Esophagus muscularis mucosa (tissue), 4 donors: Measurements from ENCODE around the gene BET1. TPM values are rescaled to one million over a fixed set of nuclear protein-coding genes. Genes with fewer than 3 reads are reported as not detected.

Experiments used
- DNase-seq: peaks from one replicate; pipeline ENCODE4 v3.0.0-alpha.2; 2017; ENCODE audit errors: extremely low spot score
- H3K27ac ChIP-seq, 4 donors: fragments of 200-600 bp; sonication (generic); replicated peaks in 1 of 4; 1 replicate in 3 of 4; 2 replicates in 1 of 4; pipeline ENCODE4 v1.5.1; 2016 to 2019; ENCODE audit warnings: mild to moderate bottlenecking in 1 of 4
- H3K27me3 ChIP-seq, 4 donors: fragments of 200-600 bp; sonication (generic); one replicate each; pipeline versions ENCODE4 v1.5.1 to v1.6.0; 2016 to 2019
- H3K36me3 ChIP-seq, 4 donors: fragments of 200-600 bp; sonication (generic); one replicate each; pipeline ENCODE4 v1.5.1; 2016 to 2019
- H3K4me1 ChIP-seq, 4 donors: fragments of 200-600 bp; sonication (generic); one replicate each; pipeline ENCODE4 v1.5.1; 2016 to 2019
- H3K4me3 ChIP-seq, 4 donors: fragments of 200-600 bp; sonication (generic); 1 replicate in 2 of 4; 2 replicates in 2 of 4; pipeline ENCODE4 v1.5.1; 2016 to 2019; ENCODE audit warnings: mild to moderate bottlenecking in 4 of 4, moderate library complexity in 1 of 4
- H3K9me3 ChIP-seq, 4 donors: fragments of 200-600 bp; sonication (generic); 1 replicate in 3 of 4; 2 replicates in 1 of 4; pipeline ENCODE4 v1.5.1; 2016 to 2019
- EP300 ChIP-seq: sonication (generic); formaldehyde crosslinking; IDR thresholded peaks from one replicate; pipeline ENCODE4 v1.6.1; 2017; ENCODE audit warnings: antibody characterized with exemption
- POLR2A ChIP-seq: fragments of 450-650 bp; IDR thresholded peaks from one replicate; pipeline ENCODE4 v1.6.1; 2017; ENCODE audit warnings: antibody characterized with exemption, moderate library complexity, mild to moderate bottlenecking, low read depth
- POLR2AphosphoS5 ChIP-seq, 2 donors: sonication (generic); formaldehyde crosslinking; IDR thresholded peaks; one replicate each; pipeline ENCODE4 v1.6.1; 2017; ENCODE audit warnings: antibody characterized with exemption in 2 of 2
- WGBS: methylation state at CpG from one replicate; pipeline ENCODE4 v1.1.5; 2018; 5-methylcytosine and 5-hydroxymethylcytosine counted together
- intact Hi-C: fragments of 100-400 bp; cut with DNase I; formaldehyde crosslinking; loops from one replicate; pipeline ENCODE4 v1.15.1; 2023
- total RNA-seq, 4 donors: library from RNA; depleted of rRNA; stranded (reverse); fragments of >200 nt; gene quantifications; one replicate each; pipeline versions ENCODE4 v1.1.0 to v1.2.1, GENCODE V29; 2016
- TF ChIP-seq, protein P1 (sequence below), 3 experiments: fragments of 200-600 bp in 2 of 3; fragments of 450-650 bp in 1 of 3; sonication (generic) in 2 of 3; IDR thresholded peaks; one replicate each; pipeline ENCODE4 v1.5.1; 2017 to 2019; ENCODE audit warnings: antibody characterized with exemption in 3 of 3, mild to moderate bottlenecking in 2 of 3, moderate library complexity in 1 of 3

BET1 gene
- total RNA-seq, 4 donors from 2014 or later = 10.5 to 15.8 (median 12.6) TPM

GRCh38 chr7:93948106-93948505 is 56.0 kb downstream of the BET1 start:
- TF ChIP-seq POLR2AphosphoS5 (IDR thresholded peaks at IDR 0.05) (no peak), POLR2A (no peak), EP300 (no peak)
- TF ChIP-seq, protein P1, sequence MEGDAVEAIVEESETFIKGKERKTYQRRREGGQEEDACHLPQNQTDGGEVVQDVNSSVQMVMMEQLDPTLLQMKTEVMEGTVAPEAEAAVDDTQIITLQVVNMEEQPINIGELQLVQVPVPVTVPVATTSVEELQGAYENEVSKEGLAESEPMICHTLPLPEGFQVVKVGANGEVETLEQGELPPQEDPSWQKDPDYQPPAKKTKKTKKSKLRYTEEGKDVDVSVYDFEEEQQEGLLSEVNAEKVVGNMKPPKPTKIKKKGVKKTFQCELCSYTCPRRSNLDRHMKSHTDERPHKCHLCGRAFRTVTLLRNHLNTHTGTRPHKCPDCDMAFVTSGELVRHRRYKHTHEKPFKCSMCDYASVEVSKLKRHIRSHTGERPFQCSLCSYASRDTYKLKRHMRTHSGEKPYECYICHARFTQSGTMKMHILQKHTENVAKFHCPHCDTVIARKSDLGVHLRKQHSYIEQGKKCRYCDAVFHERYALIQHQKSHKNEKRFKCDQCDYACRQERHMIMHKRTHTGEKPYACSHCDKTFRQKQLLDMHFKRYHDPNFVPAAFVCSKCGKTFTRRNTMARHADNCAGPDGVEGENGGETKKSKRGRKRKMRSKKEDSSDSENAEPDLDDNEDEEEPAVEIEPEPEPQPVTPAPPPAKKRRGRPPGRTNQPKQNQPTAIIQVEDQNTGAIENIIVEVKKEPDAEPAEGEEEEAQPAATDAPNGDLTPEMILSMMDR (IDR thresholded peaks at IDR 0.05) = no peak
- H3K27ac ChIP-seq = no peak overlapping the region
- 78% methylated on average over 1 of the region's 1 CpG for WGBS
- no peak overlapping the region for H3K4me3 ChIP-seq
- no peaks in the 10 kb centered on the region for H3K27me3 ChIP-seq
- intact Hi-C loops = no loop called here
- H3K9me3 ChIP-seq = no peaks in the 10 kb centered on the region
- no peak for DNase-seq
- peaks cover 0 to 19% (median 0%) of the 10 kb centered on the region in 4 donors for H3K4me1 ChIP-seq
- H3K36me3 ChIP-seq = no peaks in the 10 kb centered on the region

DNA sequence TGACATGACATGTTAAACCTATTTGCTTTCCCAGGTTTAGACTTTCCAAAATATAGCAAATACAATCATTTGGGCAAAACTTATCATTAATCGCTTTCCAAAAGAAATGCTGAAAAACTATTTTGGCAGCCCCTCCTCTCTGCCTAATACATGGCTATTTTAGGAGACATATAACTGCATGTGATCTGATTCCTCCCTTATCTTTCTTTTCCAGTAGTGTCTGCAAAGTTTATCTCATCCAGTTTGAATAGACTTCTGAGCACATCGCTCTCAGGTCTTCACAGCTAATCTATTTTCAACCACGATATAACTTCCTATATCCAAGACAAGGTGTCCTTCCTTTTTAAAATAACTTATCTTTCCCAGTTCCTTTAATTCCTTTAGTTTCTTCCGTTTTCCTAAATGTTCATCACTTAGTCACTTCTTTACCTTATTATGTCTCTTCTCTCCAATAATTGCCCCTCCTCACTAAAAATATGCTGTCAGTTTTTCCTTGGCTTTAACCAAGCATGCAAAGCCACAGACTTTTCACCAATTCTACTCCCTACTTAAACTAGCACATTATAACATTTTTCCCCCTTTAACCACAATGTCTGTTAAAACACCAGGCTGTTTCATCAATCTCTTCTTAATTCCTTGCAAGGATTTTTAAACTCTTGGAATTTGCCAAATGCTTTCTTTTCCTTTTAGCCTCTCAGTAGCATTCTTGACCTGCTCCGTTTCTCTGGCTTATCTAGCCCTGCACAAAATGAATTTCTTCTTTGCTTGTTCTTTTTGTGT is 58.2 kb downstream of the BET1 start:
- no peak overlapping the region for H3K4me3 ChIP-seq
- no peaks in the 10 kb centered on the region for H3K27me3 ChIP-seq
- H3K27ac ChIP-seq = peak overlapping the region in 2 of 4 donors; percentile 25 to 32
- 63% methylated on average over 5 of the region's 5 CpGs for WGBS
- DNase-seq = no peak
- no peaks in the 10 kb centered on the region for H3K36me3 ChIP-seq
- no peak for TF ChIP-seq EP300
- no peak for TF ChIP-seq POLR2AphosphoS5 (IDR thresholded peaks at IDR 0.05)
- TF ChIP-seq, protein P1 (IDR thresholded peaks at IDR 0.05) = no peak
- TF ChIP-seq POLR2A = no peak
- H3K9me3 ChIP-seq = no peaks in the 10 kb centered on the region
- intact Hi-C loops = no loop called here
- peaks cover 0 to 19% (median 0%) of the 10 kb centered on the region in 4 donors for H3K4me1 ChIP-seq

DNA sequence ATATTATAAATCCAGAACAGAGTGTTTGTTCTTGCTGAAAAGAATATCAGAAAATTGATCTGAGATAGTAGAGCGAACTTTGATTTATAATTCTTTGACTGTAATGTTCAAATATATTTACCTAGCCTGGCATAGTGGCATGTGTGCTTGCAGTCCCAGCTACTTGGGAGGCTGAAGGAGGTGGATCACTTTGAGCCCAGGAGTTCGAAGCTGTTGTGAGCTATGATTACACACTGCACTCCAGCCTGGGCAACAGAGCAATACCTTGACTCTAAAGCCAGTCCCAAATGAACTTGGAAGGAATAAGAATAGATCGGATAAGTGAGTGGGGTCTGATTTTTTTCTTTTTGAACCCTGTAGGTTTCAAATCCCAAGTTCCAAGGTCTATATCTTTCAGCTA is 59.1 kb downstream of the BET1 start:
- no peaks in the 10 kb centered on the region for H3K36me3 ChIP-seq
- DNase-seq = no peak
- WGBS = 47% methylated on average over 3 of the region's 3 CpGs
- peaks cover 0 to 19% (median 0%) of the 10 kb centered on the region in 4 donors for H3K4me1 ChIP-seq
- H3K27me3 ChIP-seq = no peaks in the 10 kb centered on the region
- TF ChIP-seq EP300 (no peak), POLR2A (no peak), POLR2AphosphoS5 (IDR thresholded peaks at IDR 0.05) (no peak)
- TF ChIP-seq, protein P1 (IDR thresholded peaks at IDR 0.05) = no peak
- intact Hi-C loops = no loop called here
- no peak overlapping the region for H3K4me3 ChIP-seq
- no peaks in the 10 kb centered on the region for H3K9me3 ChIP-seq
- peak overlapping the region in 2 of 4 donors; percentile 25 to 32 for H3K27ac ChIP-seq

DNA sequence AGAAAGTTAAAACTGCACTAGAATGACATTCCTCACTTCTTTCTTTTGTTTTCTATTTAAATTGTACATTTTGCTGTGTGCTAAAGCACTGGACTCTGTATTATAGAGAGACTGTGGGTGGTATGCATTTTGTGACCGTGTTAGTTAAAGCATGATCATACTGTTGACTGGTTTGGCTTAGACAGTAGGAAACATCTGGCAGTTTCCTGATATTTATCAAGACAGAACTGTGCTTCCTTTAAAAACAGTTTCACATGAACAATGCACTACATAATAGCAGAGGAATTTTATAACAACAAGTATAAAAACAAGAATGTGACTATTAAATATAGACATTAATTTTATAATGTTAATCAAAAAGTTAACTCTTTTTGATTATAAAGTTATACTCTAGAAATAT is 59.5 kb downstream of the BET1 start:
- intact Hi-C loops = no loop called here
- Histone ChIP-seq H3K27me3 (no peaks in the 10 kb centered on the region), H3K27ac (no peak overlapping the region), H3K9me3 (no peaks in the 10 kb centered on the region), H3K4me3 (no peak overlapping the region), H3K4me1 (peaks cover 0 to 19% (median 0%) of the 10 kb centered on the region in 4 donors), H3K36me3 (no peaks in the 10 kb centered on the region)
- WGBS = 15% methylated on average over 1 of the region's 1 CpG
- no peak for DNase-seq
- TF ChIP-seq POLR2AphosphoS5 (IDR thresholded peaks at IDR 0.05) (no peak), EP300 (no peak), POLR2A (no peak)
- TF ChIP-seq, protein P1 (IDR thresholded peaks at IDR 0.05) = no peak
